CD4-positive, alpha-beta memory T cell (primary cell): ENCODE measurements around the gene RSRC2. TPM values are rescaled to one million over a fixed set of nuclear protein-coding genes. Genes with fewer than 3 reads are reported as not detected.
"Not testable (repeated sequence)": the region's sequence is repeated elsewhere in the genome, so short reads cannot be mapped to it uniquely, and the experiment has no call there.

Experiments
- CTCF ChIA-PET: fragments of 350-600 bp; sonication (Branson Sonifier 250); formaldehyde crosslinking; loops from one replicate; lab custom pipeline; 2021; ENCODE audit warnings: inconsistent platforms; ENCODE audit not compliant: partially characterized antibody; lab: Charles Lee
- POLR2A ChIA-PET: fragments of 350-600 bp; sonication (Branson Sonifier 250); formaldehyde crosslinking; loops from one replicate; lab custom pipeline; 2021; ENCODE audit not compliant: partially characterized antibody; lab: Charles Lee
- DNase-seq, 5 donors: peaks; one replicate each; pipeline versions ENCODE4 v3.0.0 to v3.0.0-alpha.2; 2020 to 2022; ENCODE audit warnings: mixed read lengths in 1 of 5
- H3K27ac ChIP-seq: one replicate; pipeline ENCODE4 v1.7.0; 2013; ENCODE audit warnings: low read depth, low read length
- H3K27me3 ChIP-seq: 2 replicates; pipeline ENCODE4 v1.7.0; 2013; ENCODE audit warnings: mild to moderate bottlenecking, low read length, moderate library complexity; ENCODE audit not compliant: insufficient read depth
- H3K36me3 ChIP-seq: 2 replicates; pipeline ENCODE4 v1.7.0; 2013; ENCODE audit warnings: mild to moderate bottlenecking, low read length, moderate library complexity; ENCODE audit not compliant: insufficient read depth
- H3K4me1 ChIP-seq: 2 replicates; pipeline ENCODE4 v1.7.0; 2013; ENCODE audit warnings: mild to moderate bottlenecking, low read length, moderate library complexity; ENCODE audit not compliant: insufficient read depth
- H3K4me3 ChIP-seq, 2 donors: one replicate each; pipeline ENCODE4 v1.7.0; 2013; ENCODE audit warnings: low read length in 2 of 2, mild to moderate bottlenecking in 1 of 2
- H3K9me3 ChIP-seq, 2 donors: one replicate each; pipeline ENCODE4 v1.7.0; 2013; ENCODE audit warnings: low read length in 2 of 2, control low read depth in 1 of 2; ENCODE audit not compliant: control insufficient read depth in 1 of 2
- H3K27ac Mint-ChIP-seq, 7 donors: one replicate each; pipeline ENCODE4 v1.8.0; 2020 to 2021; ENCODE audit warnings: mixed read lengths in 7 of 7, mild to moderate bottlenecking in 6 of 7, inconsistent platforms in 3 of 7, moderate library complexity in 3 of 7
- H3K27me3 Mint-ChIP-seq, 2 donors: one replicate each; pipeline ENCODE4 v1.8.0; 2020 to 2021; ENCODE audit warnings: mixed read lengths in 2 of 2
- H3K36me3 Mint-ChIP-seq, 2 donors: one replicate each; pipeline ENCODE4 v1.8.0; 2020 to 2021; ENCODE audit warnings: mixed read lengths in 2 of 2, inconsistent platforms in 1 of 2, mild to moderate bottlenecking in 1 of 2
- H3K4me1 Mint-ChIP-seq, 4 donors: one replicate each; pipeline ENCODE4 v1.8.0; 2020 to 2021; ENCODE audit warnings: mixed read lengths in 4 of 4, mild to moderate bottlenecking in 1 of 4
- H3K4me3 Mint-ChIP-seq, 8 donors: one replicate each; pipeline ENCODE4 v1.8.0; 2020 to 2021; ENCODE audit warnings: mixed read lengths in 8 of 8, mild to moderate bottlenecking in 7 of 8, moderate library complexity in 6 of 8, inconsistent platforms in 3 of 8
- H3K9me3 Mint-ChIP-seq, 8 donors: one replicate each; pipeline ENCODE4 v1.8.0; 2020 to 2021; ENCODE audit warnings: mixed read lengths in 8 of 8, mild to moderate bottlenecking in 5 of 8, inconsistent platforms in 3 of 8, moderate library complexity in 1 of 8
- intact Hi-C: fragments of 100-400 bp; cut with micrococcal nuclease; formaldehyde crosslinking; loops from one replicate; pipeline ENCODE4 v1.15.1; 2023
- polyA plus RNA-seq, 2 donors: library from polyadenylated mRNA; unstranded; fragments of 300-500 nt; fragmentation: Illumina TruSeq; gene quantifications; one replicate each; pipeline ENCODE4 v1.2.3, GENCODE V29; 2021
- total RNA-seq, 2 experiments: library from RNA; stranded (reverse); gene quantifications; one replicate each; pipeline ENCODE4 v1.2.3, GENCODE V29; 2021

Gene RSRC2
- total and polyA plus RNA-seq, 4 experiments from 2014 or later: 16.1 to 141 (median 93.8) TPM

- POLR2A ChIA-PET: no interaction called here
These were observed 58.8 kb downstream of the RSRC2 start for GRCh38 chr12:122467983-122468382.

GRCh38 chr12:122464317-122465042, 62.3 kb downstream of the RSRC2 start:
- H3K36me3 ChIP-seq, H3K4me1 Mint-ChIP-seq, H3K27me3 Mint-ChIP-seq, DNase-seq, POLR2A ChIA-PET, H3K36me3 Mint-ChIP-seq, H3K27ac ChIP-seq, H3K27me3 ChIP-seq, H3K9me3 ChIP-seq, H3K9me3 Mint-ChIP-seq, intact Hi-C loops, H3K4me1 ChIP-seq, H3K4me3 ChIP-seq, H3K4me3 Mint-ChIP-seq: not testable (repeated sequence)
- H3K27ac Mint-ChIP-seq: peak overlapping the region in 1 of 7 donors; percentile 17
- CTCF ChIA-PET: interaction anchor here (2.8 to 4.5 kb wide), 2 partner anchors 8 to 65 kb away, joined by 10 to 22 read pairs; no protein-coding TSS in a partner anchor

More at GRCh38 chr12:122467983-122468382, 58.8 kb downstream of the RSRC2 start:
- no peaks in the 10 kb centered on the region for H3K36me3 ChIP-seq
- Mint-ChIP-seq H3K27ac (no peak overlapping the region), H3K4me1 (peaks cover 4 to 8% (median 6%) of the 10 kb centered on the region in 4 donors), H3K4me3 (no peak overlapping the region), H3K9me3 (no peaks in the 10 kb centered on the region), H3K36me3 (peaks cover 1 to 3% of the 10 kb centered on the region in 2 donors), H3K27me3 (no peaks in the 10 kb centered on the region)
- no peak overlapping the region for H3K27ac ChIP-seq
- CTCF ChIA-PET: interaction anchor here (0.6 to 8.4 kb wide), 3 partner anchors 16 to 67 kb away, joined by 3 to 332 read pairs (median 4); no protein-coding TSS in a partner anchor
- no peak for DNase-seq
- H3K4me1 ChIP-seq: no peaks in the 10 kb centered on the region
- no peaks in the 10 kb centered on the region for H3K27me3 ChIP-seq
- H3K9me3 ChIP-seq: no peaks in the 10 kb centered on the region
- intact Hi-C loops: no loop called here
- no peak overlapping the region for H3K4me3 ChIP-seq

- CTCF ChIA-PET: interaction anchor here (4.5 kb wide), 1 partner anchor 12 kb away, joined by 22 read pairs; no protein-coding TSS in a partner anchor
- Mint-ChIP-seq H3K4me3 (no peak overlapping the region), H3K27ac (no peak overlapping the region), H3K36me3 (no peaks in the 10 kb centered on the region), H3K27me3 (no peaks in the 10 kb centered on the region), H3K4me1 (peaks cover 4 to 14% (median 8%) of the 10 kb centered on the region in 4 donors), H3K9me3 (no peaks in the 10 kb centered on the region)
- POLR2A ChIA-PET: interaction anchor here (1.3 kb wide), 1 partner anchor 11 kb away, joined by 4 read pairs; no protein-coding TSS in a partner anchor
- no peak overlapping the region for H3K27ac ChIP-seq
- H3K9me3 ChIP-seq: no peaks in the 10 kb centered on the region
- no peaks in the 10 kb centered on the region for H3K27me3 ChIP-seq
- peaks cover 6% of the 10 kb centered on the region for H3K4me1 ChIP-seq
- intact Hi-C loops: no loop called here
- H3K36me3 ChIP-seq: no peaks in the 10 kb centered on the region
- DNase-seq: no peak
- H3K4me3 ChIP-seq: no peak overlapping the region
These were observed 66.1 kb downstream of the RSRC2 start for GRCh38 chr12:122460641-122461040.

- H3K27me3 Mint-ChIP-seq: no peaks in the 10 kb centered on the region
- ChIA-PET CTCF (interaction anchor here (1.9 kb wide), 1 partner anchor 11 kb away, joined by 4 read pairs; no protein-coding TSS in a partner anchor), POLR2A (interaction anchor here (1.1 kb wide), 1 partner anchor 39 kb away, joined by 4 read pairs; no protein-coding TSS in a partner anchor)
- intact Hi-C loops: no loop called here
- H3K4me1 Mint-ChIP-seq: peaks cover 4 to 14% (median 8%) of the 10 kb centered on the region in 4 donors
- no peak for DNase-seq
- no peak overlapping the region for H3K4me3 Mint-ChIP-seq
- peaks cover 6% of the 10 kb centered on the region for H3K4me1 ChIP-seq
- no peaks in the 10 kb centered on the region for H3K9me3 ChIP-seq
- no peaks in the 10 kb centered on the region for H3K36me3 Mint-ChIP-seq
- H3K9me3 Mint-ChIP-seq: no peaks in the 10 kb centered on the region
- H3K36me3 ChIP-seq: no peaks in the 10 kb centered on the region
- no peak overlapping the region for H3K27ac Mint-ChIP-seq
- no peak overlapping the region for H3K27ac ChIP-seq
- no peaks in the 10 kb centered on the region for H3K27me3 ChIP-seq
- H3K4me3 ChIP-seq: no peak overlapping the region
These were observed 66.7 kb downstream of the RSRC2 start for GRCh38 chr12:122460061-122460460.

DNA sequence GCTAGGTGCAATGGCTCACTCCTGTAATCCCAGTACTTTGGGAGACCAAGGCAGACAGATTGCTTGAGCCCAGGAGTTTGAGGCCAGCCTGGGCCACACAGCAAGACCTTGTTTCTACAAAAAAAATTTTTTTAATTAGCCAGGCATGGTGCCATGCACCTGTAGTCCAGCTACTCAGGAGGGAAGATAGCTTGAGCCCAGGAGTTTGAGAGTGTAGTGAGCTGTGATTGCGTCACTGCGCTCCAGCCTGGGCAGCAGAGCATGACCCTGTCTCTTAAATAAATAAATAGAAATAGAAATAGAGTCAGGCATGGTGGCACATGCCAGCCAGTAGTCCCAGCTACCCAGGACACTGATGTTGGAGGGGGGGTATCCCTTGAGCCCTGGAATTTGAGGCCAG, 67.5 kb downstream of the RSRC2 start:
- H3K27ac Mint-ChIP-seq: no peak overlapping the region
- intact Hi-C loops: no loop called here
- H3K36me3 Mint-ChIP-seq: no peaks in the 10 kb centered on the region
- Histone ChIP-seq H3K9me3 (no peaks in the 10 kb centered on the region), H3K27ac (no peak overlapping the region), H3K4me1 (peaks cover 10% of the 10 kb centered on the region), H3K4me3 (no peak overlapping the region), H3K27me3 (no peaks in the 10 kb centered on the region), H3K36me3 (no peaks in the 10 kb centered on the region)
- H3K27me3 Mint-ChIP-seq: no peaks in the 10 kb centered on the region
- ChIA-PET POLR2A (interaction anchor here (1.1 kb wide), 1 partner anchor 40 kb away, joined by 4 read pairs; no protein-coding TSS in a partner anchor), CTCF (interaction anchor here (0.7 to 1.9 kb wide), 2 partner anchors 12 to 23 kb away, joined by 3 to 4 read pairs; no protein-coding TSS in a partner anchor)
- no peaks in the 10 kb centered on the region for H3K9me3 Mint-ChIP-seq
- DNase-seq: no peak
- peaks cover 5 to 20% (median 10%) of the 10 kb centered on the region in 4 donors for H3K4me1 Mint-ChIP-seq
- H3K4me3 Mint-ChIP-seq: no peak overlapping the region

DNA sequence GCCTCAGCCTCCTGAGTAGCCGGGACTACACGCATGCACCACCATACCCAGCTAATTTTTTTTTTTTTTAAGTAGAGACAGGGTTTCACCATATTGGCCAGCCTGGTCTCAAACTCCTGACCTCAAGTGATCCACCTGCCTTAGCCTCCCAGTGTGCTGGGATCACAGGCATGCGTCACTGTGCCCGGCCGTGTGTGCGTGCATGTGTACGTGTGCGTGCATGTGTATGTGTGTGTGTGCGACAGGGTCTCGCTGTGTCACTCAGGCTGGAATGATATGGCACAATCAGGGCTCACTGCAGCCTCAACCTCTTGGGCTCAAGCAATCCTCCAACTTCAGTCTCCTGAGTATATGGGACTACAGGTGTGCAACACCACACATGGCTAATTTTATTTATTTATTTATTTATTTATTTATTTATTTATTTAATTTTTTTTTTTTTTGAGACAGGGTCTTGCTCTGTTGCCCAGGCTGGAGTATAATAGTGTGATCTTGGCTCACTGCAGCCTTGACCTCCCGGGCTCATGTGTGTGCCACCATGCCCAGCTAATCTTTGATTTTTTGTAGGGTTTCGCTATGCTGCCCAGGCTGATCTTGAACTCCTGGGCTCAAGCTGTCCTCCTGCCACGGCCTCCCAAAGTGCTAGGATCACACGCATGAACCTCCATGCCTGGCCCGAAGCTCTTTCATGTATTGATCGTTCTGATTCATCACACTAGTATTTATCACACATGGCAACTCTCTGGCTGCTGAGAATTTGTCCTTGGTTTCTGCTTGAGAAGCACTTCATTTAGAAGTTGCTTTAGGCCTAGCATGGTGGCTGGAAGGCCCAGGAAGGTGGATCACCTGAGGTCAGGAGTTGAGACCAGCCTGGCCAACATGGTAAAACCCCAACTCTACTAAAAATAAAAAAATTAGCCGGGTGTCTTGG, 68.4 kb downstream of the RSRC2 start:
- Mint-ChIP-seq H3K4me1 (peaks cover 11 to 28% (median 17%) of the 10 kb centered on the region in 4 donors), H3K36me3 (no peaks in the 10 kb centered on the region), H3K27ac (peak overlapping the region in 2 of 7 donors; percentile 22 to 69), H3K9me3 (no peaks in the 10 kb centered on the region), H3K4me3 (no peak overlapping the region), H3K27me3 (no peaks in the 10 kb centered on the region)
- POLR2A ChIA-PET: no interaction called here
- intact Hi-C loops: no loop called here
- Histone ChIP-seq H3K27ac (no peak overlapping the region), H3K9me3 (no peaks in the 10 kb centered on the region), H3K36me3 (no peaks in the 10 kb centered on the region), H3K4me3 (no peak overlapping the region), H3K4me1 (peaks cover 19% of the 10 kb centered on the region), H3K27me3 (no peaks in the 10 kb centered on the region)
- DNase-seq: no peak
- CTCF ChIA-PET: interaction anchor here (0.5 to 1.9 kb wide), 2 partner anchors 13 to 14 kb away, joined by 3 to 4 read pairs; no protein-coding TSS in a partner anchor
